ENCODE measurements around the gene ENPP6. TPM values are rescaled to one million over a fixed set of nuclear protein-coding genes. Genes with fewer than 3 reads are reported as not detected.

ENPP6 gene
- total RNA-seq, 1 donor from 2014 or later, result not detected

- TF ChIP-seq CTCF (IDR thresholded peaks at IDR 0.05; ENCODE audit: unreplicated experiment), result no peak
- Mint-ChIP-seq H3K4me3 (ENCODE audit: low read depth) (no peak overlapping the region), H3K36me3 (ENCODE audit: insufficient read depth) (peaks cover 3% of the 10 kb centered on the region), H3K27ac (peak overlapping the region; percentile 33), H3K9me3 (ENCODE audit: low read depth) (peaks cover 7% of the 10 kb centered on the region), H3K27me3 (no peaks in the 10 kb centered on the region), H3K4me1 (ENCODE audit: low read depth) (peaks cover 15% of the 10 kb centered on the region)
- DNase-seq (ENCODE audit: low spot score, unreplicated experiment), result no peak
Measured at GRCh38 chr4:184205243-184205642, 12.4 kb downstream of the ENPP6 start.

GRCh38 chr4:184203300-184203699 is 14.4 kb downstream of the ENPP6 start:
- peaks cover 7% of the 10 kb centered on the region for H3K9me3 Mint-ChIP-seq (ENCODE audit: low read depth)
- no peak overlapping the region for H3K4me3 Mint-ChIP-seq (ENCODE audit: low read depth)
- no peaks in the 10 kb centered on the region for H3K27me3 Mint-ChIP-seq
- H3K27ac Mint-ChIP-seq, result peak overlapping the region; percentile 26
- H3K4me1 Mint-ChIP-seq (ENCODE audit: low read depth), result peaks cover 15% of the 10 kb centered on the region
- H3K36me3 Mint-ChIP-seq (ENCODE audit: insufficient read depth), result peaks cover 3% of the 10 kb centered on the region
- TF ChIP-seq CTCF (IDR thresholded peaks at IDR 0.05; ENCODE audit: unreplicated experiment), result no peak
- no peak for DNase-seq (ENCODE audit: low spot score, unreplicated experiment)

- H3K9me3 Mint-ChIP-seq (ENCODE audit: low read depth), result peaks cover 7% of the 10 kb centered on the region
- DNase-seq (ENCODE audit: low spot score, unreplicated experiment), result no peak
- peaks cover 17% of the 10 kb centered on the region for H3K4me1 Mint-ChIP-seq (ENCODE audit: low read depth)
- H3K36me3 Mint-ChIP-seq (ENCODE audit: insufficient read depth), result no peaks in the 10 kb centered on the region
- H3K4me3 Mint-ChIP-seq (ENCODE audit: low read depth), result no peak overlapping the region
- H3K27me3 Mint-ChIP-seq, result no peaks in the 10 kb centered on the region
- TF ChIP-seq CTCF (IDR thresholded peaks at IDR 0.05; ENCODE audit: unreplicated experiment), result no peak
- peak overlapping the region; percentile 63 for H3K27ac Mint-ChIP-seq
Measured at GRCh38 chr4:184201179-184201578, 16.5 kb downstream of the ENPP6 start.

- no peaks in the 10 kb centered on the region for H3K27me3 Mint-ChIP-seq
Measured at GRCh38 chr4:184200296-184200695, 17.4 kb downstream of the ENPP6 start.

GRCh38 chr4:184199780-184200179 is 17.9 kb downstream of the ENPP6 start:
- Mint-ChIP-seq H3K36me3 (ENCODE audit: insufficient read depth) (no peaks in the 10 kb centered on the region), H3K9me3 (ENCODE audit: low read depth) (peaks cover 7% of the 10 kb centered on the region), H3K27me3 (no peaks in the 10 kb centered on the region), H3K4me3 (ENCODE audit: low read depth) (no peak overlapping the region), H3K27ac (no peak overlapping the region), H3K4me1 (ENCODE audit: low read depth) (peaks cover 17% of the 10 kb centered on the region)
- no peak for TF ChIP-seq CTCF (IDR thresholded peaks at IDR 0.05; ENCODE audit: unreplicated experiment)
- no peak for DNase-seq (ENCODE audit: low spot score, unreplicated experiment)

More at GRCh38 chr4:184200296-184200695, 17.4 kb downstream of the ENPP6 start:
- DNase-seq (ENCODE audit: low spot score, unreplicated experiment), result no peak
- TF ChIP-seq CTCF (IDR thresholded peaks at IDR 0.05; ENCODE audit: unreplicated experiment), result no peak
- Mint-ChIP-seq H3K4me1 (ENCODE audit: low read depth) (peaks cover 17% of the 10 kb centered on the region), H3K36me3 (ENCODE audit: insufficient read depth) (no peaks in the 10 kb centered on the region), H3K27ac (no peak overlapping the region), H3K4me3 (ENCODE audit: low read depth) (no peak overlapping the region), H3K9me3 (ENCODE audit: low read depth) (peaks cover 7% of the 10 kb centered on the region)

Data from progenitor cell of endocrine pancreas (in vitro differentiated cells).